Uterus (tissue), 4 donors: Measurements from ENCODE around the gene SREBF1. TPM values are rescaled to one million over a fixed set of nuclear protein-coding genes. Genes with fewer than 3 reads are reported as not detected.

Source experiments
- DNase-seq, 2 donors: peaks; one replicate each; pipeline ENCODE4 v3.0.0-alpha.2; 2019 to 2020
- H3K27ac ChIP-seq, 2 donors: fragments of 200-600 bp; sonication (generic); 1 replicate in 1 of 2; 2 replicates in 1 of 2; pipeline ENCODE4 v1.5.1; 2016 to 2018
- H3K27me3 ChIP-seq, 2 donors: fragments of 200-600 bp; sonication (generic); one replicate each; pipeline ENCODE4 v1.5.1; 2018 to 2019; ENCODE audit warnings: control low read depth in 1 of 2
- H3K36me3 ChIP-seq, 2 donors: fragments of 200-600 bp; sonication (generic); one replicate each; pipeline ENCODE4 v1.5.1; 2019; ENCODE audit warnings: control low read depth in 1 of 2
- H3K4me1 ChIP-seq, 2 donors: fragments of 200-600 bp; sonication (generic); one replicate each; pipeline ENCODE4 v1.5.1; 2018 to 2019; ENCODE audit warnings: control low read depth in 1 of 2
- H3K4me3 ChIP-seq, 2 donors: fragments of 200-600 bp; sonication (generic); 1 replicate in 1 of 2; 2 replicates in 1 of 2; pipeline ENCODE4 v1.5.1; 2018 to 2019; ENCODE audit warnings: mild to moderate bottlenecking in 1 of 2
- H3K9me3 ChIP-seq, 2 donors: fragments of 200-600 bp; sonication (generic); one replicate each; pipeline ENCODE4 v1.5.1; 2019; ENCODE audit warnings: control low read depth in 1 of 2
- POLR2A ChIP-seq, 2 donors: fragments of 450-650 bp; IDR thresholded peaks; one replicate each; pipeline ENCODE4 v1.6.1; 2016; ENCODE audit warnings: antibody characterized with exemption in 2 of 2, mild to moderate bottlenecking in 1 of 2, moderate library complexity in 1 of 2
- intact Hi-C: fragments of 100-400 bp; cut with DNase I; formaldehyde crosslinking; loops from one replicate; pipeline ENCODE4 v1.15.1; 2023; ENCODE audit warnings: low total_unique reads
- total RNA-seq, 4 donors: library from RNA; depleted of rRNA in 3 of 4; stranded (reverse); fragments of >200 nt in 3 of 4; gene quantifications; one replicate each; pipeline versions ENCODE4 v1.1.0 to v1.2.4, GENCODE V29; 2014 to 2023
- TF ChIP-seq, protein P1 (sequence below), 4 experiments: fragments of 200-600 bp in 2 of 4; fragments of 450-650 bp in 2 of 4; sonication (generic) in 2 of 4; IDR thresholded peaks; one replicate each; pipeline ENCODE4 v1.5.1; 2016 to 2019; ENCODE audit warnings: antibody characterized with exemption in 4 of 4, mild to moderate bottlenecking in 2 of 4, moderate library complexity in 1 of 4
- donor health status: DM: yes; HTN: yes; CAD: no.

The SREBF1 gene
- total RNA-seq, 4 donors from 2014 or later, result 24.8 to 94.6 (median 31.5) TPM

DNA sequence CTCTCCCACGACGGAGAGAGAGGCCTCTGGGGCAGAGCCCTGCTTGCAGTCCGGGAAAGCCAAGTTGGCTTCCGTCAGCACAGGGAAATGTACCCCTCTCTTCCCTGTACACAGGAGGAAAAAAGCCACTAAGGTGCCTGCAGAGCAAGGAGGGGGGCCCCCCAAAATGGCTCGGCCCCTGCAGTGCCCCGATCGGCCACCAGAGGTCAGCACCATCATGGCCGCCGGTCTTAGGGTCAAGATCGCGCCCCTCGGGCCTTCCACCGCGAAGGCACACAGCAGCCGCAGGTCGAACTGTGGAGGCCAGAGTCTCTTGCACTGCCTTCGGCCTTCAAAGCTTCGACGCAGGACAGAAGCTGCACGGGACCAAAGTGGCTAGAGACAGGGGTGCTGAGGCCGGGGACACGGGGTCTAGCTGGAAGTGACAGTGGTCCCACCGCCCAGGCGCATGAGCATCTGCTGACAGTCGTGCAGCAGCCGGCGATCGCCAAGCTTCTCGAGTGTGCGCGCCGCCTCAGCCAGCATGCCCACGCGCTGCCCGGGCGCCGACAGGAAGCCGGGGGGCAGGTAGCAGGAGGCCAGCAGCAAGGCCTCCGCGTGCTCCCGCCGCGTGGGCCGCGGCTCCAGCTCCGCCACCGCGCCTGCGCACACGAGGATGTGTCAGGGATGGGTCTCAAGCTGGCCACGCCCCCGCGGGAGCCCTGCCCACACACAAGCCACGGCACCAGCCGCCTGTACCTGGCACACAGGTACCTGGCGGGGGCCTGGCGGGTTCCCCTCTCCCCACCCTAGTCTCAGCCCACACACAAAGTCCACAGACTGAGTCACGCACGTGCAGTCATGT, 24.4 kb downstream of the SREBF1 start:
- intact Hi-C loops, result loop anchor here (2.0 kb wide), 1 partner anchor 48 kb away; no protein-coding TSS in a partner anchor
- TF ChIP-seq, protein P1, sequence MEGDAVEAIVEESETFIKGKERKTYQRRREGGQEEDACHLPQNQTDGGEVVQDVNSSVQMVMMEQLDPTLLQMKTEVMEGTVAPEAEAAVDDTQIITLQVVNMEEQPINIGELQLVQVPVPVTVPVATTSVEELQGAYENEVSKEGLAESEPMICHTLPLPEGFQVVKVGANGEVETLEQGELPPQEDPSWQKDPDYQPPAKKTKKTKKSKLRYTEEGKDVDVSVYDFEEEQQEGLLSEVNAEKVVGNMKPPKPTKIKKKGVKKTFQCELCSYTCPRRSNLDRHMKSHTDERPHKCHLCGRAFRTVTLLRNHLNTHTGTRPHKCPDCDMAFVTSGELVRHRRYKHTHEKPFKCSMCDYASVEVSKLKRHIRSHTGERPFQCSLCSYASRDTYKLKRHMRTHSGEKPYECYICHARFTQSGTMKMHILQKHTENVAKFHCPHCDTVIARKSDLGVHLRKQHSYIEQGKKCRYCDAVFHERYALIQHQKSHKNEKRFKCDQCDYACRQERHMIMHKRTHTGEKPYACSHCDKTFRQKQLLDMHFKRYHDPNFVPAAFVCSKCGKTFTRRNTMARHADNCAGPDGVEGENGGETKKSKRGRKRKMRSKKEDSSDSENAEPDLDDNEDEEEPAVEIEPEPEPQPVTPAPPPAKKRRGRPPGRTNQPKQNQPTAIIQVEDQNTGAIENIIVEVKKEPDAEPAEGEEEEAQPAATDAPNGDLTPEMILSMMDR (IDR thresholded peaks at IDR 0.05), result peak; percentile 99 to 100 (median 100)
- no peak for TF ChIP-seq POLR2A (IDR thresholded peaks at IDR 0.05)
- no peak overlapping the region for H3K4me3 ChIP-seq
- peak; percentile 78 to 88 for DNase-seq
- H3K27ac ChIP-seq, result peak overlapping the region; percentile 48 to 78
- no peaks in the 10 kb centered on the region for H3K36me3 ChIP-seq
- H3K27me3 ChIP-seq, result no peaks in the 10 kb centered on the region
- H3K4me1 ChIP-seq, result peaks cover 6 to 21% of the 10 kb centered on the region in 2 donors
- H3K9me3 ChIP-seq, result no peaks in the 10 kb centered on the region

DNA sequence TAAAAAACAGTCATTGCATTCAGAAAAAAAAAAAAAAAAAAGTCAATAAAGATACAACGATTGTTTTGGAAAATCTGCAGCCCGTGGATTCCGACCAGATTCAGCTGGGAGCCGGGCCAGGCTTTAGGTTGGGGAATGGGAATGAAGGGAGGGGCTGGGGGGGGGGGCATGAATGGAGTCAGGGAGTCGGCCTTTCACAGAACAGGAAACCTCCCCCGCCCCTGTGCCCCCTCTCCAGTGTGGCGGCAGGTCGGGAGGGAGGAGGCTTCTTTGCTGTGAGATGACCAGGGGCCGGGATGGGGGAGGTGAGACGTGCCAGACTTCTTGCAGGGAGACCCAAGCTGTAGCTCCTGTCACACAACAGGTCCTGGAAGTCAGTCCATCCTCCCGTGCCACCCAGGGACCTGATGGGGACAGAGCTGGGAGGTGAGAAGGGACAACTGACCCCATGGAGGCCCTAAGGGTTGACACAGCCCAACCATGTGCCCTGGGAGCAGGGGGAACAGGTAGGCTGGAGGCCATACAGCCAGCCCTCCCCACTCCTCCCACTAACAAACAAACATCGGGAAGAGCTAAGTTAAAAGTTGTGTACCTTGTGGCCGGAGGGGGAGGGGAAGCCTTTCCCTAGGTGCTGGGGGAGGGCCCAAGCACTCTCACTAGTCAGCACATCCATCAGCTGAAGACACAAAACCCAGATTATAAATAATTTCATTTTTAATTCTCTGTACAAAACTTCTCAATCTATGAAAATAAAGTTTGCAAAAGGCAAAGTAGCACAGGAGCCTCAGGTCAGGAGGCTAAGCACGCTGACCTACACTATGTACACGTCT, 25.2 kb downstream of the SREBF1 start:
- Histone ChIP-seq H3K27ac (peak overlapping the region; percentile 48 to 78), H3K4me1 (peaks cover 6 to 21% of the 10 kb centered on the region in 2 donors), H3K27me3 (no peaks in the 10 kb centered on the region), H3K9me3 (no peaks in the 10 kb centered on the region), H3K4me3 (no peak overlapping the region), H3K36me3 (no peaks in the 10 kb centered on the region)
- DNase-seq, result peak in 1 of 2 donors; percentile 42
- no peak for TF ChIP-seq POLR2A (IDR thresholded peaks at IDR 0.05)
- TF ChIP-seq, protein P1 (IDR thresholded peaks at IDR 0.05), result no peak
- intact Hi-C loops, result loop anchor here (2.0 kb wide), 1 partner anchor 49 kb away; no protein-coding TSS in a partner anchor

DNA sequence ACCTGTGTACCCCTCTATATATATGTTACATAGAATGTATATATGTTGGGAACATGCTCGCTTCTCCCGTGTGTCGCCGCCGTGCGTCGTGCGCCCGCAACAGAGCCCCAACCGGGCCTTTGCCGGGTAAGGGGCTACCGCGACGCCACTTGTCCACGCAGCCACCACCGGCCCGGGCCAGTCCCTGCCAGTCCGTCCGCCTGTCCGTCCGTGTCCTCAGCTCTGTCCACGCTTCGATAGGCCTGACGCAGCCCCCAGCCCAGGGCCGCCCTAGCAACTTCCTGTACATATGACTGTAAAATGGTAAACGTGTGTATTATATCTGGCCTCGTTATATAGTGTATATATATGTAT, 25.9 kb downstream of the SREBF1 start:
- Histone ChIP-seq H3K4me1 (peaks cover 6 to 21% of the 10 kb centered on the region in 2 donors), H3K36me3 (no peaks in the 10 kb centered on the region), H3K4me3 (no peak overlapping the region)

DNA sequence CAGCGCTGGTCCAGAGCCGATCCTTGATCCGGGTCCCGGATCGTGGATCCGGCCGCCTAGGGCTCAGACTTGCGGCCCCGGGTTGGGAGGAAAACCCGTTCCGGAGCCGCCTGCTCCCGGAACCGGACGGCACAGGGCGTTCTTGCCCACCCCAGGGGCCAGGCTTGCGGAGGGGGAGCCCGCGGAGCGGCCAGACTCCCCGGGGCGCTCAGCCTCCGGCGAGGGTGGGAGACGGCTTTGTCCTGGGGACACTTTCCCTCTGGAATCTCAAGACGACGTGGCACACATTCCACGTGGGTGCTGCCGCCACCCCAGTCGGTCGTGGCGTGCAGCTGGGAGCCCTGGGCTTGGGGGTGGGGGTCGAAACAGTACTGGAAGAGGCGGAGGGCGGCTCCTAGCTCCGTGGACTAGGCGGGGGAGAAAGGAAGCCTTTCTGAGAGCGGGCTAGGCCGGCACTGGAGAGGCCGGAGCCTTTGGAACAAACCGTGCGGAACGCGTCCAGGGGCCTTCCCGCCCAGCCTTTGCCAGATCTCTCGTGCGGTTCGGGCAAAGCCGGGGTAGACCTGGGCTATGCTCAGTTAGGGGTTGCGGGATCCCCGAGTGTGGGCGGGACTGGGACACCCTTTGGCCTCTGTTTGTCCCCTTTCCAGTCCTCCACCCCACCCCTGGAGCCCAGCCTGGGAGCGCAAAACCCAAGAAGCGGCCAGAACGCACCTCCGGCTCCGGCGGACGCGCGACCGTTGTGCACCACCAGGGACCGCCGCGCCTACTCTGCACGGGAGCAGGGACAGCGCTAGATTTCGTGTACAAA, 26.5 kb downstream of the SREBF1 start:
- Histone ChIP-seq H3K4me1 (peaks cover 6 to 21% of the 10 kb centered on the region in 2 donors), H3K27ac (peak overlapping the region; percentile 78 to 84)
- intact Hi-C loops, result no loop called here

More for the DNA sequence above, 25.9 kb downstream of the SREBF1 start:
- intact Hi-C loops, result no loop called here
- DNase-seq, result no peak
- no peak for TF ChIP-seq POLR2A (IDR thresholded peaks at IDR 0.05)
- TF ChIP-seq, protein P1 (IDR thresholded peaks at IDR 0.05), result no peak
- no peaks in the 10 kb centered on the region for H3K9me3 ChIP-seq
- H3K27me3 ChIP-seq, result no peaks in the 10 kb centered on the region
- H3K27ac ChIP-seq, result peak overlapping the region; percentile 78 to 84

More for the DNA sequence above, 26.5 kb downstream of the SREBF1 start:
- DNase-seq, result peak; percentile 72 to 84
- no peaks in the 10 kb centered on the region for H3K9me3 ChIP-seq
- H3K36me3 ChIP-seq, result no peaks in the 10 kb centered on the region
- TF ChIP-seq, protein P1 (IDR thresholded peaks at IDR 0.05), result peak in 1 of 4 experiments; percentile 35
- peak in 1 of 2 donors; percentile 44 for TF ChIP-seq POLR2A (IDR thresholded peaks at IDR 0.05)
- H3K4me3 ChIP-seq, result peak overlapping the region; percentile 21 to 22
- no peaks in the 10 kb centered on the region for H3K27me3 ChIP-seq
